ENCODE measurements around the gene SLC16A13. TPM values are rescaled to one million over a fixed set of nuclear protein-coding genes. Genes with fewer than 3 reads are reported as not detected.
A peak's percentile ranks its signal among the peaks of the same experiment; 100 is the strongest.
"Not testable (repeated sequence)": the region's sequence is repeated elsewhere in the genome, so short reads cannot be mapped to it uniquely, and the experiment has no call there.

SLC16A13 gene
- total RNA-seq, 1 donor from 2014 or later: not detected

GRCh38 chr17:7029659-7030058 is 6.2 kb upstream of the SLC16A13 start:
- DNase-seq (ENCODE audit: low spot score): no peak

- no peak for DNase-seq (ENCODE audit: low spot score)
These were observed 742 bp upstream of the SLC16A13 start for GRCh38 chr17:7034955-7035590.

GRCh38 chr17:7038025-7038862 is 2.4 kb downstream of the SLC16A13 start:
- no peak for DNase-seq (ENCODE audit: low spot score)

GRCh38 chr17:7039832-7040231 is 4.0 kb downstream of the SLC16A13 start:
- DNase-seq (ENCODE audit: low spot score): no peak

GRCh38 chr17:7041607-7042500 is 6.0 kb downstream of the SLC16A13 start:
- DNase-seq (ENCODE audit: low spot score): no peak

GRCh38 chr17:7042501-7043181 is 6.8 kb downstream of the SLC16A13 start:
- no peak for DNase-seq (ENCODE audit: low spot score)

- DNase-seq (ENCODE audit: low spot score): no peak
These were observed 7.3 kb downstream of the SLC16A13 start for GRCh38 chr17:7043182-7043496.

GRCh38 chr17:7043497-7044198 is 7.8 kb downstream of the SLC16A13 start, which contains the start of gene SLC16A11:
SLC16A11 (minus strand) TSS chr17:7044092; CDS start chr17:7043513, 579 bp downstream.
- no peak for DNase-seq (ENCODE audit: low spot score)

- DNase-seq (ENCODE audit: low spot score): peak; percentile 92
These were observed 9.8 kb downstream of the SLC16A13 start for GRCh38 chr17:7045492-7046126.

- peak; percentile 77 for DNase-seq (ENCODE audit: low spot score)
These were observed 10.4 kb downstream of the SLC16A13 start for GRCh38 chr17:7046127-7046724.

GRCh38 chr17:7046725-7047397 is 11.0 kb downstream of the SLC16A13 start:
- DNase-seq (ENCODE audit: low spot score): peak; percentile 84

- DNase-seq (ENCODE audit: low spot score): no peak
These were observed 11.8 kb downstream of the SLC16A13 start for GRCh38 chr17:7047566-7047965.

- no peak for DNase-seq (ENCODE audit: low spot score)
These were observed 13.2 kb downstream of the SLC16A13 start for GRCh38 chr17:7048968-7049367.

- DNase-seq (ENCODE audit: low spot score): not testable (repeated sequence)
These were observed 14.8 kb downstream of the SLC16A13 start for GRCh38 chr17:7050583-7050982.

- DNase-seq (ENCODE audit: low spot score): no peak
These were observed 20.6 kb downstream of the SLC16A13 start for GRCh38 chr17:7056386-7056785.

GRCh38 chr17:7058831-7059447 is 23.1 kb downstream of the SLC16A13 start:
- no peak for DNase-seq (ENCODE audit: low spot score)

- DNase-seq (ENCODE audit: low spot score): no peak
These were observed 24.5 kb downstream of the SLC16A13 start for GRCh38 chr17:7060165-7060891.

GRCh38 chr17:7063518-7064094 is 27.8 kb downstream of the SLC16A13 start:
- DNase-seq (ENCODE audit: low spot score): peak; percentile 42

Measured in umbilical cord (tissue), 2 donors.